Raji (cell line): ENCODE measurements around the gene RBM10.
A peak's percentile ranks its signal among the peaks of the same experiment; 100 is the strongest.

Source experiments
- POLR2A ChIP-seq: IDR thresholded peaks from 2 replicates; pipeline ENCODE4 v1.6.1; 2011; ENCODE audit warnings: low read depth, low read length, control low read depth; ENCODE audit not compliant: insufficient read depth

RBM10 gene, protein sequence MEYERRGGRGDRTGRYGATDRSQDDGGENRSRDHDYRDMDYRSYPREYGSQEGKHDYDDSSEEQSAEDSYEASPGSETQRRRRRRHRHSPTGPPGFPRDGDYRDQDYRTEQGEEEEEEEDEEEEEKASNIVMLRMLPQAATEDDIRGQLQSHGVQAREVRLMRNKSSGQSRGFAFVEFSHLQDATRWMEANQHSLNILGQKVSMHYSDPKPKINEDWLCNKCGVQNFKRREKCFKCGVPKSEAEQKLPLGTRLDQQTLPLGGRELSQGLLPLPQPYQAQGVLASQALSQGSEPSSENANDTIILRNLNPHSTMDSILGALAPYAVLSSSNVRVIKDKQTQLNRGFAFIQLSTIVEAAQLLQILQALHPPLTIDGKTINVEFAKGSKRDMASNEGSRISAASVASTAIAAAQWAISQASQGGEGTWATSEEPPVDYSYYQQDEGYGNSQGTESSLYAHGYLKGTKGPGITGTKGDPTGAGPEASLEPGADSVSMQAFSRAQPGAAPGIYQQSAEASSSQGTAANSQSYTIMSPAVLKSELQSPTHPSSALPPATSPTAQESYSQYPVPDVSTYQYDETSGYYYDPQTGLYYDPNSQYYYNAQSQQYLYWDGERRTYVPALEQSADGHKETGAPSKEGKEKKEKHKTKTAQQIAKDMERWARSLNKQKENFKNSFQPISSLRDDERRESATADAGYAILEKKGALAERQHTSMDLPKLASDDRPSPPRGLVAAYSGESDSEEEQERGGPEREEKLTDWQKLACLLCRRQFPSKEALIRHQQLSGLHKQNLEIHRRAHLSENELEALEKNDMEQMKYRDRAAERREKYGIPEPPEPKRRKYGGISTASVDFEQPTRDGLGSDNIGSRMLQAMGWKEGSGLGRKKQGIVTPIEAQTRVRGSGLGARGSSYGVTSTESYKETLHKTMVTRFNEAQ

DNA sequence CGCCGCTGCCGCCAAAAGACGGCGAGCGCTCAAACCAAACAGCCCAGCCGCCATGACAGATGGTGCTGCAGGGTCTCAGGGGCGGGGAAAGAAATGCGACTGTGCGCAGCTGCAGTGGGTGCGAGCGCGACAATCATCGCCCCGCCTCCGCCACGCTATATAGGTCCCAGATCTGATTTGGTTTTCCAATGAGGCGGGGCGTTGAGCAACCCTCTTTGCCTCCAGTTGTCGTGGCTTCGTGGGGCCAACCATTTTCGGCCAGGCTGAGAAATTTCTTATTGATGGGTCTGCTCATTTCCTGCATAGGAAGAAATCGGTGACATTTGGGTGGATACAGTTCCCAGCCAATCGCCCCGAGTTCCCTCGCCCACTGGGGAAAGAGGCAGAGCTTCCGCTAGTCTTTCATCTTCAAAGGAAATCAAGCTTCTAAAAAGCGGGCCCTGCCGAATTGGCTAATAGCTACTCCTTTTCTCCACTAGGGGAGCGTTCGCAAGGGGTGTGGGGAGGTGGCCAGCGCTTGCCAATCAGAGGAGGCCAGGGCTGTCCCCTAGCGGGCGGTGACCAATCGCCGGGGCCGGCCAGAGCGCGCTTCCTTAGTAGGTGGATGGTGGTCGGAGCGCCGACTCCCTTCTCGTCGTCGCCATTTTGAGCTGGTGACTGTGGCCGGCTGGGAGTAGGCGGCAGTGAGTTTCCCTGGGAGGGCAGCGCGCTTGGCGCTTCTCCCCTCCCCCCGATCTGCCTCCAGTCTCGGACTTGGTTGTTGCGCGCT is at the start of gene RBM10, which contains the start of gene NDUFB11:
TSS of gene RBM10 (plus strand) at position 596 of the 769 bp plus-strand sequence. CDS start 2,261 bp downstream, outside the sequence.
TSS of gene NDUFB11 (minus strand) at position 77 of the 769 bp plus-strand sequence. CDS start at position 54, 23 bp downstream.
- peak; percentile 69 for TF ChIP-seq POLR2A

DNA sequence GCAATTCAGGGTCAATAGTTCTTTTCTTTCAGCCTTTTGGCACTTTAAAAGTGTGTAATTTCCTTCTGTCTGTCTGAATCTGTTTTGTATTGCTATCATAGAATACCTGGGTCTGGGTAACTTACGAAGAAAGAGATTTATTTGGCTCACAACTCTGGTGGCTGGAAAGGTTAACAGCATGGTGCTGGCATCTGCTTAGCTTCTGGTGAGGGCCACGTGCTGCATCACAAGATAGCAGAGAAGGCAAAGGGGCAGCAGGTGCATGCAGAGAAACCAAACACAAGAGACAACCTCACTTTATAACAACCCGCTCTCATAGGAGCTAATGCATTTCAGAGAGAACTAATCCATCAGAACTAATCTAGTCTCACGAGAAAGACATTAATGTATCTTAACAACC is 48.0 kb upstream of the RBM10 start:
- no peak for TF ChIP-seq POLR2A

DNA sequence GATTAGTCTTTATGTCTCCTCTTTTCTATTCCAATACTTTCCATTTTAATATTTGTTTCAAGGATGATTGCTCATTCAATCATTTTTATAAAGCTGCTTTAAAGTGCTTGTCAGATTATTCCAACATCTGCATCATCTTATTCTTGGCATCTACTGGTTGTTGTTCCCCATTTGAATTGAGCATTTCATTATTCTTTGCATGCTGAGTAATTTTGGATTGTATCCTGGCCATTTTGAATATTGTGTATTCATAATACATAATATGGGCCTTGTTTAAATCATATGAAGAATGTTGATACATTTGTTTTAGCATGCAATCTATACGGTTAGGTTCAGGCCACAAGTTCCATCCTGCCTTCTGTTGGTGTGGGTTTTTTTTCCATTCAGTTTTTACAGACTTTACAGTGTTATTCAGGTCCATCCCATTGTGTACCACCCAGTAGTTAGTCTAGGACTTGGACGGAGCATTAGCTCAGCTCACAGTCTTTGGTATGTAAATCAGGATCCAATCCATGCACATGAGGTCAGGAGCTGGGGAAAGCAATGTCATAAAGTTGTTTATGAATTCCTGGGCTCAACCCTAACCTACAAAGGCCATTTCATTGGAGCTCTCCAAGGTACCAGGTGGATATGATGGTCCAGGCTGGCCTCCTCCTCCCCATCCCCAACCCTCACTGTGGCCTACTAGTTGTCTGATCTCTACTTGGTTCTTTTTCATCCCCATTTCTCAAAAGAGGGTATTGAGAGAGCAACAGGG is 46.5 kb upstream of the RBM10 start:
- no peak for TF ChIP-seq POLR2A

DNA sequence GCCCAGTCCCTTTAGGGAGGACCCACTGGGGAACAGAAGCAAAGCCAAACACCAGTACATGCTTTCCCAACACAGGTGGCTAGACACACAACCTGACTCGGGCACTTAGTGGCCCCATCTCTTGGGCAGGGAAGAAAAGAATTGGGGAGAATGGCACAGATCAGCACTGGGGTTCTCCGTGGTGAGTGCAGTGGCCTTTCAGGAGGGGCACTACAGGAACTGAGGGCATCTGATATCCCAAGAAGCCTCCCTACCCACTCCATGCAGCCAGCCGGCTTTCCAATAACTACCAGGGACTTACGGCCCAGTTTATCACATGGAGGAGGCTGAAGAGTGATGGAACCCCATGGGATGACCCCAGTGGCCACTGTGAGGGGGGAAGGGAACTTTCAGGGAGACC is 43.8 kb upstream of the RBM10 start:
- TF ChIP-seq POLR2A = no peak

DNA sequence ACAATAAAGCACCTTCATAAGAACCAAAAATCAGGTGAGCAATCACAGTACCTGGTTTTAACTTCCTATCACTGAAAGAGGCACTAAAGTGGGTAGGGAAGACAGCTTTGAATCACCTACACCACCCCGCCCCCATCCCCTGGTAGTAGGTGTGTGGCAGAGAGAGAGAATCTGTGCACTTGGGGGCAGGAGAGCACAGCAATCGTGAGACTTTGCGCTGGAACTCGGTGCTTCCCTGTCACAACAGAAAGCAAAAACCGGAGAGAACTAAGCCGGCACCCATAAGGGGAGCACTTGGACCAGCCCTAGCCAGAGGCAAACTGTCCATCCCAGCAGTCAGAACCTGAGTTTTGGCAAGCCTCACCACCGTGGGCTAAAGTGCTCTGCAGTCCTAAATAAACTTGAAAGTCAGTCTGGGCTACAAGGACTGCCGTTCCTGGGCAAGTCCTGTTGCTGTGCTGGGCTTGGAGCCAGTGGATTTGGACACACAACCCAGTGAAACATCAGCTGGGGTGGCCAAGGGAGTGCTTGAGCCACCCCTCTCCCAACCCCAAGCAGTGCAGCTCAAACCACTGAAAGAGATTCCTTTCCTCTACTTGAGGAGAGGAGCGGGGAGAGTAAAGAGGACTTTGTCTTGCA is 32.6 kb upstream of the RBM10 start:
- no peak for TF ChIP-seq POLR2A

DNA sequence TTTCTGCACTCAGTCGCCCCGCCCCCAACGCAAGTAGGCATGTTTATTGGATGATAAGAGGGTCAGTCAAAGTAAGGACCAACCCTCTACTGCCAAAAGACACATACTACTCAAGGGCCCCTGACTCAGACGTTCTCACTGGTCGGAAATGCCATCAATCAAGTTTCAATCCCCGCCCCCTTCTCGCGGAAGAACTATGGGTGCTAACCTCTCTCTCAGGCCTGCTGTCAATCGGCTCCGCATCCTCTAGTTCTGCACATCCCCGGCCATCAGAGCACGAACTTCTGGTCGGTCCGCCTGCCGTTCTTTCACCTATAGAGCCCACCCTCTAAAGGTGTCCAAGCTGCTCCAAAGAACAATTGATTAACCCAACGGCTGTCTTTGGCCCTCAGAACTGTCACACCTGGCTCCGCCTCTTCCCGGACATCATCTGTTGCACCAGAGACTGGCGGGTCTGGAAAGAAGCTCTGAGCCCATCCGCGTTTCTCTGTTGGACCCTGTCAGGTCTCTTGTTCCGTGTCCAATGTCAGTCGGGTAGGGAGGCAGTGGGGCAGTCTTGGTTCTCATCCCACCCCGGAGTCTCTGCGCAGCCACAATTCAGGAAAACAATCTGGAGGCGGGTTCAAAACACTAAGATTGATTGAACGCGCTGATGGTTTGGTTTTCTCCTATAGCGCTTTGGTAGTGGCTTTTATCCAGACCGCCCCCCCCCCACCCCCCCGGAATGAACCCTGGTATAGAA is 15.7 kb upstream of the RBM10 start:
- TF ChIP-seq POLR2A = peak; percentile 73

DNA sequence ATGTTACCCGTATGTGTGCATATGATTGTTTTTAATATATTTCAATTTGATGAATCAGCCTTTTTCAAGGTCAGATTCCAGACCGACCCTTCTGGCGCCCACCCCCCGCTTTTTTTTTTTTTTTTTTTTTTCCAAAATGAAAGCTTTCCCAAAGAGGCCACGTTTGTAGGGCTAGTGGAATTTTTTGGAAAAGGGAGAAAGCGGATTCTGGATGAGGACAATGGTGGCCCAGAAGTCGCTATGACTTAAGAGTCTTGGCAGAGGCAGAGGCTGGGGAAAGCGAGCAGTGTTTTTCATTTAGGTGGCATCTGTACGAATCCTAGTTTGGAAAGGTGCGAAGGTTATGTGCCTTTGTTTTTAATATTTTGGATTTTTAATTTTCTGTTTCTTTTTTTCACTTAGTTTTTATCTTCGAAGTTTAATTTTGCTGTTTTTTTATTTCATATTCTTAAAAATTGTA is 15.1 kb upstream of the RBM10 start:
- TF ChIP-seq POLR2A = no peak

DNA sequence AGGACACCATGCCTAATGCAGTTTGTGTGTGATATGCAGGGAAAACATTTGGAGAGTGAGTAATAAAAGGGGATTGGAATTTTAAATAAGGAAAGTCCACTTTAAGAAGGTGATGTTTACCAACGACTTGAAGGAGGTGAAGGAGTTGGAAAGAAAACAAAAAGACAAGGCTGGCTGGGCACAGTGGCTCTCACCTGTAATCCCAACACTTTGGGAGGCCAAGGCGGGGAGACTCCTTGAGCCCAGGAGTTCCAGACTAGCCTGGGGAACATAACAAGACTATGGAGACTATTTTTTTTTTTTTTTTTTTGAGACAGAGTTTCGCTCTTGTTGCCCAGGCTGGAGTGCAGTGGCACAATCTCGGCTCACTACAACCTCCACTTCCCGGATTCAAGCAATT is 11.5 kb upstream of the RBM10 start:
- no peak for TF ChIP-seq POLR2A

DNA sequence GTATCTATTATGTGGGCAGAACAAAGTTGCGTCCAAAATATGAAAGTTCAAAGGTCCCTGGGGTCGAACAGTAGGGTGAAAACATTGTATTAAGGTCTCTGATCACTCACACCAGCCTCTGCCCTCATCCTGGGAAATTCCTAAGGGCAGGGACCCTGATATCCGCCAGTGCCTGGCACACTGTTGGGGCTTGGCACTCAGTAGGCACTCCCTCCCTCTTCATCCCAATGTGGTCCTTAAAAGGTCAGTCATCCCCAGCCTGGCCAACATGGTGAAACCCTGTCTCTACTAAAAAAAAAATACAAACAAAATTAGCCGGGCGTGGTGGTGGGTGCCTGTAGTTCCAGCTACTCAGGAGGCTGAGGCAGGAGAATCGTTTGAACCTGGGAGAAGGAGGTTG is 6.8 kb upstream of the RBM10 start:
- TF ChIP-seq POLR2A = no peak

DNA sequence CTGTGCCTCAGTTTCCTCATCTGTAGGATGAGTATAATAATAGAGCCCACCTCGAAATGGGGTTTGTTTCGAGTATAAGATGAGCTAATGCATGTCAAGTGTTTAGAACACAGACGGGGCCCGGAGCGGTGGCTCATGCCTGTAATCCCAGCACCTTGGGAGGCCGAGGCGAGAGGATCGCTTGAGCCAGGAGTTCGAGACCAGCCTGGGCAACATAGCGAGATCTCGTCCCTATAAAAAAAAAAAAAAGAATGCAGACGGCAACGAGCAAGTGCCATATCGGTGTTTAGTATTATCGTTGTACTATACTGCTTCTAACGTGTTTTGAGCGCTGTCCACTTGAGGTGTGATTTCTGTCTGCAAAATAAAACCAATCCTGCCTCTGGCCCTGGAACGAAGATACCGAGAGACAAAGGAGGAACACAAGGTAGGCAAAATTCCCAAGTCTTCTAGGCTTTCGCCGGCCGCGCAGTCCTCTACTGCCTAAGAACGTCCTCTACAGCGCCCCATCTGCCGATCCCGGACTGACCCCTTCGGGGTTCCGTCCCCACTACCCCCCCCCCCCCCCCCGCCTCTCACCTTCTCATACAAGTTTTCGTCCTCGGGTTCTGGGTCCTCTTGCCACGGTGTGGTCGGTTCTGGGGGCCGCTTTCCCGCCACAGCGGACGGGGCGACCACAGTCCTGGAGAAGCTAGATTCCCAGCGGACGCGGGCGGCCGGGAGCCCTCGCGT is 961 bp upstream of the RBM10 start:
- no peak for TF ChIP-seq POLR2A

DNA sequence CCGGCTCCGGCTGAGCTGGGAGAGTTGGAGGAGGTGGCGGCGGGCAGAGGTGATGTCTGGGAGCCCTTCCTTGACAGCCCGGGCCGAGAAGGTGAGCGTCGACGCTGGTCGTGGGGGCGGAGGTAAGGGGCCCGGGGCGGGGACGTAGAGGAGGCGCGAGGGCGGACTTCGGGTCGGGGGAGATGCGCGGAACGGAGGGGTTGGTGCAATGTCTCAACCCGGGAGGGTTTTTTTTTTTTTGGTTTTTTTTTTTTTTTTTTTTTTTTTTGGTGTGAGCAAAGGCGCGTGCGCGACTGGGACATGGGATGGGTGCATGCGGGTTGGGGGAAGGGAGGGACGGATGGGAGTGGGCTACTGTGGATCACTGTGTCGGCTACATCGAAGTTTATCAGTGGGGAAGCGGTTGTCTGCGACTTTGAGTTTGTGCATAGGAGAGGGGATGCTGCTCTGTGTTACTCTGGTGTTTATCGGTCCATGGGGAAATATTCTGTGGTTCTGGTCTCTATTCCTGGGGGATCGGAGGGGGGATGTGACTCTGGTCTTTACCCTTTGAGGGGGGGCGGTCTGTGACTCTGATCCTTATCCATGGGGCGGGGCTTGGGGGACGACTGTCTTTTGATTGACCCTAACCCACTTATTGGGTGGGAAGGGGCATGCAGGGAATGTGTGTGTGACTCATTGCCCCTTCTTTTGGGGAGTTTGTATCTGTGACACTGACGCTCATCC is 537 bp downstream of the RBM10 start:
- TF ChIP-seq POLR2A = no peak
